NCI-H1436 treated with DMSO at 0.1 percent for 48 hours (cell line): ENCODE results near the gene RPS6KA2.
"Not testable (repeated sequence)": the region's sequence is repeated elsewhere in the genome, so short reads cannot be mapped to it uniquely, and the experiment has no call there.

Experiments
- DNase-seq: peaks from one replicate; lab custom pipeline; 2025; lab: John Stamatoyannopoulos, UW

RPS6KA2 gene

DNA sequence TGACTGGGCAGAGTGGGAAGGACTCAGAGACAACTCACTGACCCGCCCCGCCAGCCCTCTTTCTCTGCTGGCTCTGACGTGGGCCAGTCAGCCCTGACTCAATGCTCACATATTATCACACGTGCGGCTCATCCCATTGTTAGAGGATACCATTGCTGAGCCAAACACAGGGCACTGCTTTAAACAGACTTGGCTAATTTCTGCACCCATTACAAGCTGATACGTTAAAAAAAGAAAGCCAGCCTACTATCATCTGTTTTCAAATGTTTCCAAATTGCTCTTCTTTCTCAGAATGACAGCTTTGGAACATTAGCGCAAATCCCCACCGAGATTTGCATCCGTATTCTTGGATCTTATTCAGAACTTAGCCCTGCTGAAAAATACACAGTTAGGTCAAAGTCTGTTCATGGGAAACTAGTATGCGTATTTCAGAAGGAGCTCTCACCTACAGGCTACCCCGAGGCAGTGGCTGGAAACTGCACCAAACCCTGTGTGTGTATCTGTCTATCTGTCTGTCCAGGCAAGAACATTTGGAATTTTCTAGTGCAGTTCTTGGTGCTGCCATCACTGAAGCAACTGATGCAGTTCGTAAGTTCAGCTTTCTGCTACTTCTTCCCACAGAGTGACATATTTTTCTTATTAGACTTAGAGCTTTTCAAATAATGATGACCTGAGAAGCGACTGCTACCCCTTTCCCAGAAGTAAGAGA is 73.3 kb downstream of the RPS6KA2 start:
- DNase-seq: no peak

- DNase-seq: no peak
These were observed 74.5 kb downstream of the RPS6KA2 start for GRCh38 chr6:166552600-166552999.

DNA sequence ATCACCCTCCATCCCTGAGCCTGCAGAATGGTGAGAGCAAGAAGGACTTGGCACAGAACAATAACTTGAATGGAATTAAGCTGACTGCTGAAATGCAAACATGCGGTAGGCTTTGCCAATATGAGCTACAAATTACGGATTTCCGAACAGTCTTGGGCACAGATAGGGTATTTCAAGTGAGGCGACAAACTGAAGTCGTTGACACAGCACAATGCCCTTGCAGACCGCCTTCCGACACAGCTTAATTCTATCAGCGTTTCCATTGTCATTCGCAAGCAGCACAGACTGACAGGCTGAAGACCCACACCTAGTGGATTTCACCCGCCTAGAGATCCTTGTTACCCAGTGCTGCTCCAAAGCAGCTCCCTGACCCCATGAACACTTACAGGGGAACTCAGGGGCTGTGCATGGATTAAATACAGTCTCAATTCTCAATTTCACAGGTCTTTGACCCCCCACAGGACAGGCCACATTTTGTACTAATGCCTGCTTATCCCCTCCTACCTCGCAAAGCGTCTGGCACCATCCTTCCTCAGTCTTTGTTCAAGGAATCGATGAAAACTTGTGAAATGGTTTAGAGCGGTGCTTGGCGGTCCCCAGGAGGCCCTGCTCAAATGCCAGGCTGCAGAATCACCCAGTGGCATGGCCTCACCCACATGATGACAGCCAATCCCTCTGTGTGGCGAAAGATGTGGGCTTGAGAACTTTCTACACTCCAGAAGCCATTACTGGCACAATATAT is 75.1 kb downstream of the RPS6KA2 start:
- DNase-seq: no peak

GRCh38 chr6:166546653-166547052 is 80.4 kb downstream of the RPS6KA2 start:
- DNase-seq: no peak

DNA sequence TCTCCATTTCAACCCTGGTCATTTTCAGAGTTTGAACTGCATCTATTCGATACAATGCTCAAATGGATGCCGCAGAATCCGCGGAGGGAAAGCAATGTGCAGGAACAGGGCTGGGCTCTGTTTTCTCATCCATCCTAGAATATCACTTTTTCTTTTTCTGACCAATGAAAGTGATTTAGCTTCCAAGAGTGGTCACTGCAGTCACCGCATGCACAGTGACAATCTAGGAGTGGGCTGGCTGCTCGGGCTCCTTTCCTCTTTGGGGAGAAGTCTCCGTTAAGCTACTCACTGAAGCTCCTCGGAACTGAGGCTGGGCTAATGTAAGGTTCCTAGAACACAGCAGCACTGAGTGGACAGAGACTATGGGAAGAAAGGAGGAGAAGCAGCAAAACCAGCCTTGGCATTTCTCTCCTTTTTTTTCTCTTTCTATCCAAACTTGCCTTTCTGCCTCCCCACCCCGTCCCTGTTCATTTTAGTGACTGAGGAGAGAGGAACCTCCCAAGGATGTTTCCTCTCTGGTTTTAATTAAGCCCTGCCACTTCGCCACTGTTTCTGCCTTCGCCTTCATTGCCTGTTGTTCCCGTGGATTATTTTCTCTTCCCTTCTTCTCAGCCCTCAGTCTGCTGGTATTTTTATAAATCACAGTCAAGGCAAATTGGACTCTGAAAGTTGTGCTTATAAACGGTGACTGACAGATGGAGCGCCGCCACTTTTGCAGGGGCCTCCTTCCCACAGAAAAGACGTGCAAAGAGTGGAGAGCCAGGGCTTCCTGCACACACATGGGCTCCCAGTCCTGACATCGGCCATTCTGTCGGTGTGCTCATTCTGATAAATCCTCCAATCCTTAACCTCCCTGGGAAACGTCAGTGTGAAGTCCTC is 81.7 kb downstream of the RPS6KA2 start:
- DNase-seq: no peak

DNA sequence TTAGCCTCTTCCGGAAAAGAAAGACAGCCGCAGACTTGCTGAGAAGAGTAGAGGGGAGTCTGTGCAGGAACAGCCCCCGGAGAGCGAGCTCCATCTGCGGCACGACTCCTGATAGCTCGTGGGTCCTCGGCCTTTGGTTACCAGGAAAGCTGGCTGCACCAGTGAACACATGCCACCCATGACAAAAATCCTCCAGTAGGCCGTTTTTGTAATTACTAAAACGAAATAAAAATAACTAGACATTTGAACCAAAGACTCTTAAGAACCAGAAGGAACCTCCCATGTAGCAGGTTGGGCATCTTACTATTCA is 82.8 kb downstream of the RPS6KA2 start:
- DNase-seq: no peak

GRCh38 chr6:166543603-166544295 is 83.3 kb downstream of the RPS6KA2 start:
- DNase-seq: no peak

- no peak for DNase-seq
These were observed 84.5 kb downstream of the RPS6KA2 start for GRCh38 chr6:166542580-166542912.

DNA sequence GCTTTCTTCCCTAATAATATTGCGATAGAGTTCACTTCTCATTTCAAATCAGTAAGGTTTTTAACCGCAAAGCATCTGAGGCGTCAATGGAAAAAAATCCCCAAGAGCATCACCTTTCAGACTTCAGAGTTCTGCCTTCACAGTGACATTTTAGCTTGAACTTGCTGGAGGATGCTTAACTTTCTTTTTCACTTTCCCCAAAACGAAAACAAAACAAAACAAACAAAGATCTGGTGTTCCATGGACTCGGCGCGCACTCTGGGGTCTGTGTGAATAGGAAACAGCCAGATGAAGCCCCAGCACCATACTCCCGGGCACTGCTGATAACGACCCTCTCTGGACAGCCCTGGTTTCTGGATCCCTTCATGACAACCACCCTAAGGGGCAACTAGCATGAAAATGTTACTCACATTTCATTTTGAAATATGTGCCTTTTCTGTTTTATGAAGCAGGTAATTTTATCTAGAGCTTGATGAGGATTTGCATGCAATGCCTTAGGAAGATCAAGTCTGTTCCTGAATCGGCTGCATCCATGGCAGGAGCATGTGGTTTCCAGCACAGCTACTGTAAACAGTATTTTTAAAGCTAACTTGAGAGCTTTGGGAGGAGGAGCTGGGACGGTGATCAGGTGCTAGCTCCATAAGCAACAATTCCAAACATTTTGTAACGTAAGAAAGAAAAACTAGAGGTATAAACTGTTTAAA is 85.0 kb downstream of the RPS6KA2 start:
- no peak for DNase-seq

DNA sequence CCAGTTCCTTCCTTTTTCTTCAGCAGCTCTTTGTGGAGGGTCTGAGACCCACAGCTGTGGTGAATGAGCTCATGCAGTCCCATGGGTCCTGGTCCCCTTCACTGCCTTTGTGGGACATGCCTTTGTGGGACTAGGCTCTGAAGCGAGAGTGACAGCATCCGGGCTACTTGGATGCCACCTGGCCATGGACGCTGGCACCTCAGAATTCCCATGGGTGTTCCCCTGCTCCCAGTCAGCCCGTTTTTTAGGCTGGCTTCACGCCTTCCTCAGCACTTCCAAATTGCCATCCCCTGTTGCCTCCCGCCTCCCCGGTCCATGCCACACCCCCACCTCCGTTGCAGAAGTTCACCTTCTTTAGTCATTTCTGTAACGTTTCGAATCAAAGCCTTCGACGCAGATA is 85.7 kb downstream of the RPS6KA2 start:
- no peak for DNase-seq

DNA sequence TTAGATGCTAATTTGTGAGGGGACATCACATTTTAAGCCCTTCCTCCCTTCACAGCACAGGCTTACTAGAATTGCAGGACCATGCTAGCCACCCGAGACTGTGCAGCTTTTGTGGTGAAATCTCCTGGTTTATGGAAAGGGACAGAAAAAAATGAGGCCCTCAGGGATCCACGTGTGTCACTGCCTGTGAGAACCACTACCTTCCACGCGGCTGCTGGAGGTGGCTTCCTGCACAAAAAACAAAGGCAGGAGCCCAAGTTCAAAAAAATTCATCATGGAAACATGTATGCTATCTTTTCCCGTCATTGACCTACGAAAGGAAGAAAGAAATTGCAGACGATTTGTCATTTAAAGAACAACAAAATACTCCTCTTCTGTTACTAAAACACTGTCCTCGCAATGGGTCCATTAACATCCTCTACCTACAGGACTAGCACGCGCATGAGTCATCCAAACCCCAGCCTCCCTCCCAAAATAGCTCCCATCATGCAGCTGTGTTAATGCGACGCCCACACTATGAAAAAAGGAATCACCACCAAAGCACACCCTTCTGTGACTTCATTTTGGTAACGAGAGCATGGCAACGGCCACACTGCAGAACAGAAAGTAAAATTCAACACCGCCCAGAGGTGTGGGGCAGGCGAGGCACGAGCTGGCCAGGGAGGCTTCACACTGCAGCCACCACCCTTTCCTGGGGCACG is 86.3 kb downstream of the RPS6KA2 start:
- DNase-seq: no peak

GRCh38 chr6:166539543-166539942 is 87.5 kb downstream of the RPS6KA2 start:
- no peak for DNase-seq

DNA sequence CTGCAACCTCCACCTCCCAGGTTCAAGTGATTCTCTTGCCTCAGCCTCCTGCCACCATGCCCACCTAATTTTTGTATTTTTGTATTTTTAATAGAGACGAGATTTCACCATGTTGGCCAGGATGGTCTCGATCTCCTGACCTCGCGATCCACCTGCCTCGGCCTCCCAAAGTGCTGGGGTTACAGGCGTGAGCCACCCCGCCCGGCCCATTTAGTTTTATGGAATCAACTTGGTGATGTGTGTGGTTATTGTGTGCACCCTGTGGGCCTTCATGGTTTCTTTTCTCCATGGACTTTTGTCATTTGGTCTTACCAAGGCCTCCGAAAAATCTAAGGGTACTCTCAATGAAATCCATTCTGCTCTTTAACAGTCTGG is 88.1 kb downstream of the RPS6KA2 start:
- not testable (repeated sequence) for DNase-seq

GRCh38 chr6:166538297-166539010 is 88.6 kb downstream of the RPS6KA2 start:
- no peak for DNase-seq

GRCh38 chr6:166534658-166535406 is 92.2 kb downstream of the RPS6KA2 start:
- no peak for DNase-seq

DNA sequence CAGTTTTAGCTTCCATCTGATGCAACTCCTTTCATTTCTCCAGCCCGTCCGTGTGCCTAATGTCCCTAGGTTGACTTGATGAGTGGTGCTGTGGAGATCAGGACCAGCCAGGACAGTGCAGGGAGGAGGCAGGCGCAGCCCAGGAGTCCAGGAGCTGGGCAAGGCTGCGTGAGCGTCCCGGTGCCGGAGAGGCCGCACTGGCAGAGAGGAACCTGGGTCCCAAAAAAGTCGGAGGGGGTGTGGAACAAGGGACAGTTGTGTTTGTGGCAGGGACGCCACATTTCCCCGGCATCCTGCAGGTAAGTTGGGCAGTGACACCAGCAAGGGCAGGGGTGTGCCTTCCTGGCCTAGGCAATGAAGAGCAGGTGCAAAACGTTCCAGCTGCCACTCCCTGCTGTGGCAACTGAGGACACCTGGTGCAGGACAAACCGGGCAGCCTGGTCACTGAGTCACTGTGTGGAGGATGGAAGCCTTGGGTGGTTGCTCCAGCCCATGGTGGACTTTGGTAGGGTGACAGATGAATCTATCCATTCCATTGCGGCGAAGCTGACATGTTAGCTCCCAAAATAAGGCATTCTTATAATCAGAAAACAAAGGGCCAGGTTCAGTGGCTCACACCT is 93.7 kb downstream of the RPS6KA2 start:
- DNase-seq: no peak

DNA sequence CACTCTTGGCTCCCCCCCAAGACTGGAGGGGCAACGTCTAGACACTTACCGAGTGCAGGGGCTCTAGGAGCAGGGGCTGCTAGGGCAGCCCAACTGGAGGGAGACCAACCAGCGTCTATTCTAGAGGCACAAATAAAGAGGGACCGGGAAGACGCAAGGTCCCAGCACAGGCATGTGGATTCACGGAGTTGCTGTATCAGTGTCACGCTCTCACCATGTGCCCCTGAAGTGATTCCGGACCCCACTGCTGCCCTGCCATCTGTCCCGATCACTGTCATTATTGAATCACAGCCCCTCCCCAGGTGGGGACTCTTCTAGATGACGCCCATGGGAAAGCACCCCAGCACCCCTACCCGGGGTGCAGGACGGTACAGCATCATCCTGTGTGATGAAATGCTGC is 94.7 kb downstream of the RPS6KA2 start:
- no peak for DNase-seq

GRCh38 chr6:166530211-166531095 is 96.6 kb downstream of the RPS6KA2 start:
- no peak for DNase-seq
